HepG2 (cell line): ENCODE data around the gene LRP5. TPM values are rescaled to one million over a fixed set of nuclear protein-coding genes. Genes with fewer than 3 reads are reported as not detected.

Experiments
- AHDC1 ChIP-seq: sonication (generic); formaldehyde crosslinking; IDR thresholded peaks from 2 replicates; pipeline ENCODE4 v1.5.1; 2020; ENCODE audit warnings: mild to moderate bottlenecking, missing genetic modification reagents, borderline replicate concordance
- CBX1 ChIP-seq: IDR thresholded peaks from one replicate; pipeline ENCODE4 v1.6.1; 2016; ENCODE audit warnings: antibody characterized with exemption, low read depth
- CREM ChIP-seq, 2 experiments: sonication (generic) in 1 of 2; formaldehyde crosslinking in 1 of 2; IDR thresholded peaks; 2 replicates each; pipeline versions ENCODE4 v1.4.0 to v1.6.1; 2016 to 2020; ENCODE audit warnings: antibody characterized with exemption in 1 of 2, mild to moderate bottlenecking in 1 of 2, missing genetic modification reagents in 1 of 2
- GMEB2 ChIP-seq: IDR thresholded peaks from 2 replicates; pipeline ENCODE4 v1.6.1; 2016; ENCODE audit warnings: missing biosample characterization, missing genetic modification reagents, low read depth
- GPBP1L1 ChIP-seq: sonication (generic); formaldehyde crosslinking; IDR thresholded peaks from 2 replicates; pipeline ENCODE4 v1.5.0; 2020; ENCODE audit warnings: mild to moderate bottlenecking, missing genetic modification reagents
- HDAC2 ChIP-seq: sonication (generic); formaldehyde crosslinking; IDR thresholded peaks from 2 replicates; pipeline ENCODE4 v1.4.0; 2020; ENCODE audit warnings: missing genetic modification reagents
- MED8 ChIP-seq: sonication (generic); formaldehyde crosslinking; IDR thresholded peaks from 2 replicates; pipeline ENCODE4 v1.8.1; 2023; ENCODE audit warnings: mild to moderate bottlenecking, missing genetic modification reagents; ENCODE audit not compliant: insufficient replicate concordance
- MEF2D ChIP-seq: sonication (generic); formaldehyde crosslinking; IDR thresholded peaks from 2 replicates; pipeline ENCODE4 v1.5.1; 2020; ENCODE audit warnings: mild to moderate bottlenecking, missing genetic modification reagents
- NFE2 ChIP-seq: sonication (generic); formaldehyde crosslinking; IDR thresholded peaks from 2 replicates; pipeline ENCODE4 v1.4.0; 2020; ENCODE audit warnings: missing genetic modification reagents
- NR2C2 ChIP-seq: sonication (generic); formaldehyde crosslinking; IDR thresholded peaks from 2 replicates; pipeline ENCODE4 v1.4.0; 2020; ENCODE audit warnings: missing genetic modification reagents, mild to moderate bottlenecking, moderate library complexity, borderline replicate concordance
- NR2F6 ChIP-seq, 2 experiments: IDR thresholded peaks; 2 replicates each; pipeline ENCODE4 v1.6.1; 2016; ENCODE audit warnings: antibody characterized with exemption in 1 of 2, mild to moderate bottlenecking in 1 of 2
- PAX8 ChIP-seq: sonication (generic); formaldehyde crosslinking; IDR thresholded peaks from 2 replicates; pipeline ENCODE4 v1.8.0; 2022; ENCODE audit warnings: mild to moderate bottlenecking, missing genetic modification reagents, borderline replicate concordance
- RCOR2 ChIP-seq: IDR thresholded peaks from 2 replicates; pipeline ENCODE4 v1.6.1; 2016; ENCODE audit warnings: missing biosample characterization, missing genetic modification reagents
- SAP130 ChIP-seq: IDR thresholded peaks from 2 replicates; pipeline ENCODE4 v1.6.1; 2016; ENCODE audit warnings: low read depth
- SIN3A ChIP-seq: IDR thresholded peaks from 2 replicates; pipeline ENCODE4 v1.6.1; 2011; ENCODE audit warnings: low read depth, mild to moderate bottlenecking, control low read depth, low read length, borderline replicate concordance
- SOX5 ChIP-seq: IDR thresholded peaks from 2 replicates; pipeline ENCODE4 v1.6.1; 2016; ENCODE audit warnings: borderline replicate concordance
- SP1 ChIP-seq, 2 experiments: fragments of 450-650 bp in 1 of 2; sonication (generic) in 1 of 2; formaldehyde crosslinking in 1 of 2; IDR thresholded peaks; 2 replicates each; pipeline versions ENCODE4 v1.4.0 to v1.6.1; 2016 to 2020; ENCODE audit warnings: missing genetic modification reagents in 1 of 2
- ZNF362 ChIP-seq: sonication (generic); formaldehyde crosslinking; IDR thresholded peaks from 2 replicates; pipeline ENCODE4 v1.4.0; 2020; ENCODE audit warnings: missing genetic modification reagents, mild to moderate bottlenecking, borderline replicate concordance
- ZNF503 ChIP-seq: sonication (generic); formaldehyde crosslinking; IDR thresholded peaks from 2 replicates; pipeline ENCODE4 v1.4.0; 2020; ENCODE audit warnings: missing genetic modification reagents
- polyA plus RNA-seq, 8 experiments: library from polyadenylated mRNA; depleted of rRNA in 3 of 8; stranded (reverse) in 7 of 8; unstranded in 1 of 8; fragments of >200 nt; fragmentation: Illumina TruSeq in 4 of 8; extraction: Trizol in 4 of 8; gene quantifications; 2 replicates each; pipeline versions ENCODE4 v1.2.1 to v1.2.3, GENCODE V29; 2011 to 2016; ENCODE audit warnings: low read depth in 4 of 8, missing spikeins in 1 of 8, mixed read lengths in 1 of 8; ENCODE audit not compliant: insufficient read depth in 1 of 8
- total RNA-seq, 5 experiments: library from RNA; depleted of rRNA; stranded (reverse); fragments of >200 nt; fragmentation: Illumina TruSeq; extraction: Trizol; gene quantifications; 2 replicates each; pipeline ENCODE4 v1.2.3, GENCODE V29; 2016; ENCODE audit warnings: low read depth in 1 of 5

LRP5 gene
- total and polyA plus RNA-seq, 2 of the 13 experiments (the other 11 are each of a cell fraction or from before 2014, with no cell fraction given) = 40.4 to 64.0 TPM

- TF ChIP-seq NFE2 (CRISPR knock-in tag) (no peak), SP1 (IDR thresholded peaks at IDR 0.05) (no peak), SP1 (CRISPR knock-in tag; IDR thresholded peaks at IDR 0.05) (no peak), RCOR2 (no peak), NR2F6 (IDR thresholded peaks at IDR 0.05) (peak; percentile 74), NR2F6 (CRISPR knock-in tag; IDR thresholded peaks at IDR 0.05) (peak; percentile 80), MEF2D (CRISPR knock-in tag) (no peak), NR2C2 (peak; percentile 70), AHDC1 (CRISPR knock-in tag) (no peak), CBX1 (no peak), MED8 (CRISPR knock-in tag) (no peak), PAX8 (CRISPR knock-in tag) (no peak), CREM (IDR thresholded peaks at IDR 0.05) (no peak), CREM (CRISPR knock-in tag; IDR thresholded peaks at IDR 0.05) (no peak), GPBP1L1 (CRISPR knock-in tag) (no peak), SIN3A (no peak), GMEB2 (CRISPR knock-in tag) (no peak), ZNF362 (CRISPR knock-in tag) (no peak), SAP130 (CRISPR knock-in tag) (peak; percentile 57), HDAC2 (CRISPR knock-in tag) (peak; percentile 64), SOX5 (CRISPR knock-in tag) (peak; percentile 15; the same call in 1 of the 2 replicates), ZNF503 (CRISPR knock-in tag) (no peak)
These were observed 31.4 kb downstream of the LRP5 start (continued) for GRCh38 chr11:68343761-68344256.
